HG02981 (cell line): Measurements from ENCODE around the gene AKAP14.
"Not testable (repeated sequence)": the region's sequence is repeated elsewhere in the genome, so short reads cannot be mapped to it uniquely, and the experiment has no call there.

ENCODE experiments used
- ATAC-seq: cut with Tn5 transposase; IDR thresholded peaks from one replicate; pipeline ENCODE4 v1.9.1; 2021; ENCODE audit warnings: mild to moderate bottlenecking, moderate library complexity; ENCODE audit not compliant: unreplicated experiment

The AKAP14 gene

DNA sequence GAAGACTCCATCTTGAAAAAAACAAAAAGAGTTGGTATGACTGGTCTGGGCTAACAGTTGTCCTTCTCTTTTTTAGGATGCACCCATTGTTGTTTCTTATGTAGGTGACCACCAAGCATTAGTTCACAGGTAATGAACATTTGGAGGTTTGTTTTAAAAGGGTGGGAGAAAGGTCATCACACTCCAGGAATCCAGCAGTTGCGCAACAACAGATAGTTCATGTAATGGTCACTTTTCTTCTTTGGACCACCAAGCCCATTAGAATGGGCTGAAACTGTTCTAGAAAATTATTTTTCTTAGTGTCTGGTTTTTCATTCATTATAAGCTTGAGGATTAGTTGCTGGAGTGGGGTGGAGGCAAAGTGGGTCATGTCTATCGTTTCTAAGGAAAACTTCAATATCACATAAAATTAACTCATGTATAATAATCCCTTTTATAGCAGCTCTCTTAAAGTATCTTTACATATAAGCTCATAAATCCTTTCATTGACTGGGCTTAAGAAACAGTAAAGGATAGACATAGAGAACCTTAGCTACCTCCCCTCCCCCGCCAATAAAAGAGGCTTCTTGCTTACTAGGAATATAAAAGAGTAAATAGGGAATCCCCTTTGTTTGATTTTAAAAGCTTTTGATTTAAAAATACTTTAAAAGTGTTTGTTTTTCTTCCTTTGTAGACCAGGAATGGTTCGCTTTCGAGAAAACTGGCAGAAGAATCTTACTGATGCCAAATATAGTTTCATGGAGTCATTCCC is 24.3 kb downstream of the AKAP14 start:
- no peak for ATAC-seq

DNA sequence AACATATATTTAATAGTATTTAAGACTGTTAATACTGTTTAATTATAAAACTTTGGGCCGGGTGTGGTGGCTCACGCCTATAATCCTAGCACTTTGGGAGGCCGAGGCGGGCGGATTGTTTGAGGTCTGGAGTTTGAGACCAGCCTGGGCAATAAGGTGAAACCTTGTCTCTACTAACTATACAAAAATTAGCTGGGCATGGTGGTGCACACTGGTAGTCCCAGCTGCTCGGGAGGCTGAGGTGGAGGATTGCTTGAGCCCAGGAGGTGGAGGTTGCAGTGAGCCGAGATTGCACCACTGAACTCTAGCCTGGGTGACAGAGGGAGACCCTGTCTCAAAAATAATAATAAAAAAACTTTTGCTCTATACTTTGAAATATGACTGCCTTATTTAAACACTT is 26.7 kb downstream of the AKAP14 start:
- not testable (repeated sequence) for ATAC-seq

DNA sequence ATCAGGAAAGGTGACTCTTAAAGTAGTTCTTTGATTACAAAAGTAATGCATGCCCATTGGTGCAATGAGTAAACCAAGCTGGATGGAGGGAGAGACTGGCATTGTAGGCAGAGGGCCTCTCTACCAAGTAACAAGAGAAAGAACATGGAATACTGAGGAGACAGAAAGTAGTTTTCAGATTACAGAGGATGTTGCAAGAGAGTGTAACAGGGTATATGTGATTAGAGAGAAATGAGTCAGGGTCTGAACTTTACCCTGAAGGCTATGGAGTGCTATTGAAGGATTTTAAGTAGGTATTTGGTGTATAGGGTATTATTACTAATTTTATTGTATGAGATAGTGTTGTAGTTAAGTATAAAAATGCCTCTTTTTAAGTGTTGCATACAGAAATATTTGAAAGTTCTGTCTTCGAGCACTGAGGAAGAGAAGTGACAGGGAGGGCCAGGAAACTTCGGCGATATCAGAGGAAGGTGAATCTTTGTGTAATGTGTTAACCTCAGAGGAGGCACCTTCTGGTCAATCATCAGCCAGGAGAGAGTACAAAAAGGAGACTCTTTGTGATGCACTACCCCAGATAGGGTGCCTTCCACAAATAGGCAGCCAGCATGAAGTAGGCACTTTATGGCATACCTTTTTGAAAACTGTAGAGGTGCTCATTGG is 39.7 kb downstream of the AKAP14 start:
- no peak for ATAC-seq

DNA sequence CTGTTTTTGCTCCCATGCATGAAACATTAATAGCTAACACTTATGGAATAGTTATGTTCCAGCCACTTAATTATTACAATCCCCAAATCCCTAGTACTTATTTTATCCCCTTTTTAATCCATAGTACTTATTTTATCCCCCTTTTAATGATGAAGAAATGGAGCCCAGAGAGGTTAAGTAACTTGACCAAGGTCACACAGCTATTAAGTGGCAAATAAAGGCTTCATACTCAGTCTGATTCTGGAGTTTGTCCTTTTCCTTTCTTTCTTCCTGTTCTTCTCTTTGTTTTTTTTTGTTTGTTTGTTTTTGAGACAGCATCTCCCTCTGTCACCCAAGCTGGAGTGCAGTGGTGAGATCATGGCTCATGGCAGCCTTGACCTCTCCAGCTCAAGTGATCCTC is 45.6 kb downstream of the AKAP14 start:
- no peak for ATAC-seq

DNA sequence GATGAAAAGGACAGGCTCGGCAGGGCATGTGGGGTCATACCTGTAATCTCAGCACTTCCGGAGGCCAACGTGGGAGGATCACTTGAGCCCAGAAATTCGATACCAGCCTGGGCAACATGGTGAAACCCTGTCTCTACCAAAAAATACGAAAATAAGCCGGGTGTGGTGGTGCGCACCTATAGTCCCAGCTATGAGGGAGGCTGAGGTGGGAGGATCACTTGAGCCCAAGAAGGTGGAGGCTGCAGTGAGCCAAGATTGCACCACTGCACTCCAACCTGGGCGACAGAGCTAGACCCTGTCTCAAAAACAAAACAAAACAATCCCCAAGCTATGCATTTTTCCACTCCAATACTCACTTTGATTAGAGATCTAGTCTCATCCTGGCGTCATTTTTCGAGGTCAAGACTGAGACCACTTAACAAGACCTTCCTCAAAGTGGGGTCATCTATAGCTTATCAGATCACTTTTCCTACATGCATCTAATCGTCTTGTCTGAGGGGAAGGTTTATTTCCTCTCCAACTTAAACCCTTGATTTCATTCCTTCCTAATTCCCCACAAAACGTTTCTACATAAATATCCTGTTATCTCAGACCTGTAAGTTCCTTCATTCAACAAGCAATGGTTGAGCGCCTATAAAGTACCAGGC is 46.6 kb downstream of the AKAP14 start:
- ATAC-seq, result no peak

DNA sequence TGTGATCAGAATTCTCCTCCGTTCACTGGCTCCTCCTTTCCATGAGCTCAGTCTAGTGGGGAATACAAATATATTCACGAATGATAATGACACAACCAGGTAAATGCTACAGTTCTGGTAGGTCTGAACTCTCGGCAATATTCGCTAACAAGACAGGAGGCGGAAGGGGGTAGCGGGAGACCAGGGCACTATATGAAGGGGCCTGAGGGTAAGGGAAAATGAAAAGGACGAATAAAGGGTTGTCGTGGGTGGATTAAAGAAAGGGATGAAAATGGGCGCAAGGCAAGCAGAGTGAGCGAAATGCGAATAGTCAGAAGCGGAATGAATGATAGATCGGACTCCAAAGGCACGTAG is 47.1 kb downstream of the AKAP14 start:
- peak; percentile 21 for ATAC-seq

DNA sequence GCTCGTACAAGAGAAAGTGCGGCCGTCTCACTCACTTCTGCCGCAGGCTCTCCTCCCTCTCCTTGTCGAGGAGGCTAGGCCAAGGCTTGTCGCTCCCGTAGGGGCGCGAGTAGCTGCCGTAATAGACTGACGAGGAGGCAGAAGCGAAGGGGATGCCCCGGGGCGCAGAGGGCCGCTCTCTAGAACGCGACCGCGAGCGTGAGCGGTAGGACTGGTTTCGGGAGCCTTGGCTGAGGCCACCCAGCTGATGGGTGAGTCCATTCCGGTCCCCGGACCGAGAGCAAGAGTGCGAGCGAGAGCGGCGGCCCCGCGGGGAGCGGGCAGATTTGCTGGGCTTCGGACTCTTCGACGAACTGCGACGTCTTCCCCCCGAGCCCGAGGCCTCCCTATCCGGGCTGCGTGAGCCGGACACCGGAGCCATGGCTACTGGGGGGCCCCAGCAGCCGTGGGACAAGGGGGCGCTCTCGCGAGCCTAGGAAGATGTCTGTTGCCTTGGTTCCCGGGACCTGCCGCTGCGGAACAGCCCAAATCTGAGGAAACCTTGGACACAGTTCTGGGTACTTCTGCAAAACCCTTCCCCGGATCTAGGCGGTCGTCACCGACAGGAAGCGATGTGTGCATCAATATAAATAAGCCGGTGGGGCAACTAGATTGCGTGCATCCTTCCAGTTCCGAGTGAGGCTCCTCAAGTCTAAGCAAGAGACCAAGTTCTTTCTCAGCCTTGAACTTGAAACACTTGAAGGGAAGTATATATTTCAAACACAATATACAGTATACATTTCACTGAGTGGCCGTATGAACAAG is 47.7 kb downstream of the AKAP14 start, which contains the start of gene NKAP:
NKAP (minus strand) TSS at position 567 of the 804 bp plus-strand sequence; CDS start at position 421, 146 bp downstream.
- peak; percentile 88 for ATAC-seq

DNA sequence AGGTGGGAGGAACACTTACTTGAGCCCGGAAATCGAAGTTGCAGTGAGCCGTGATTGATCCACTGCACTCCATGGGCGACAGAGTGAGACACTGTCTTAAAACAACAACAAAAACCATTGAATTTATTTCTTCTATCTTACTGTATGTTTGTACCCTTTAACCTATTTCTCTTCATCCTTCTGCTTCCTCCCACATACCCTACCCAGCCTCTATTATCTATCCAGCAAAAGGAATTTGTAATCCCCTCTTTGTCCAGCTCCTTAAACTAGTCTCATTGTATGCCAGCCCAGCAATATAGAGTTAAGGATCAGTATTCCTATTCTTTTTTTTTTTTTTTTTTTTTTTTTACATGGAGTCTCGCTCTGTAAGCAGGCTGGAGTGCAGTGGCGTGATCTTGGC is 49.8 kb downstream of the AKAP14 start:
- ATAC-seq, result no peak

DNA sequence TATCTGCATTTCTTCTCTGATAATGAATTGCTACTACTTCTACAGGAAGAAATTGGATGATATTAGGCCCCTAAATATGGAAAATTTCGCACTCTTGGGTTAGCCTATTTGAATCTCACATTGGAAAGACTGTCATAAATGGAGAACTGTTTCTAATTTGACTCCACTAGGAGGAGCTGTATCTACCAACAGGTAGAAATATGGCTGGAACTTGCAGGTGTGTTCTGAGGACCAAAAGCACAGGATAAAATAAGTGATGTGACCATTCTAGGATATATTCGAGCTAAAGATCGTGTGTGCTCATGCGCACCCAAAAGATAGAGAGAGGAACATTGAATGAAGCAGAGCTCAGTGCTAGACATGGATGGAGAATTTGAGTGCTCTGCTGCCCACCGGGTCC is 52.7 kb downstream of the AKAP14 start:
- ATAC-seq, result no peak

DNA sequence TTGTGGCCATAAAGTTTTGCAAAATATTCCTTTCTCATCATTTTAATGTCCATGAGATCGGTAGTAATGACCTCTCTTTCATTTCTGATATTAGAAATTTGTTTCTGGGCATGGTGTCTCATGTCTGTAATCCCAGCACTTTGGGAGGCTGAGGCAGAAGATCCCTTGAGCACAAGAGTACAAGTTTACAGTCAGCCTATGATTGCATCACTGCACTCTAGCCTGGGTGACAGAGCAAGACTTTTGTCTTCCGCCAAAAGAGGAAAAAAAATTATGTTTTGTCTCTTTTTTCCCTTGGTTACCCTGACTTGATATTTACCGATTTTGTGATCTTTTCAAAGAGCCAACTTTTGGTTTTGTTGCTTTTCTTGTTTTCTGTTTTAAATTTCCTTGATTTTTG is 58.7 kb downstream of the AKAP14 start:
- no peak for ATAC-seq

DNA sequence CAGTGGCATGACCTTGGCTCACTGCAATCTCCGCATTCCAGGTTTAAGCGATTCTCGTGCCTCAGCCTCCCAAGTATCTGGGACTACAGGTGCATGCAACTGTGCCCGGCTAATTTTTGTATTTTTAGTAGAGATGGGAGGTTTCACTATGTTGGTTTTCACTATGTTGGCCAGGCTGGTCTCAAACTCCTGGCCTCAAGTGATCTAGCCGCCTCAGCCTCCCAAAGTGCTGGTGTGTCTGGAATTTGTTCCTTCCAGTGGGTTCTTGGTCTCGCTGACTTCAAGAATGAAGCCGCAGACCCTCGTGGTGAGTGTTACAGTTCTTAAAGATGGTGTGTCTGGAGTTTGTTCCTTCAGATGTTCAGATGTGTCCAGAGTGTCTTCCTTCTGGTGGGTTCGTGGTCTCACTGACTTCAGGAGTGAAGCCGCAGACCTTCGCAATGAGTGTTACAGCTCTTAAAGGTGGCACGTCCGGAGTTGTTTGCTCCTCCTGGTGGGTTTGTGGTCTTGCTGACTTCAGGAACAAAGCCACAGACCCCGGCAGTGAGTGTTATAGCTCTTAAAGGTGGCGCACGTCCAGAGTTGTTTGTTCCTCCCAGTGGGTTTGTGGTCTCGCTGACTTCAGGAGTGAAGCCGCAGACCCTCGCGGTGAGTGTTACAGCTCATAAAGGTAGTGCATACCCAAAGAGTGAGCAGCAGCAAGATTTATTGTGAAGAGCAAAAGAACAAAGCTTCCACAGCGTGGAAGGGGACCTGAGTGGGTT is 60.3 kb downstream of the AKAP14 start:
- not testable (repeated sequence) for ATAC-seq

DNA sequence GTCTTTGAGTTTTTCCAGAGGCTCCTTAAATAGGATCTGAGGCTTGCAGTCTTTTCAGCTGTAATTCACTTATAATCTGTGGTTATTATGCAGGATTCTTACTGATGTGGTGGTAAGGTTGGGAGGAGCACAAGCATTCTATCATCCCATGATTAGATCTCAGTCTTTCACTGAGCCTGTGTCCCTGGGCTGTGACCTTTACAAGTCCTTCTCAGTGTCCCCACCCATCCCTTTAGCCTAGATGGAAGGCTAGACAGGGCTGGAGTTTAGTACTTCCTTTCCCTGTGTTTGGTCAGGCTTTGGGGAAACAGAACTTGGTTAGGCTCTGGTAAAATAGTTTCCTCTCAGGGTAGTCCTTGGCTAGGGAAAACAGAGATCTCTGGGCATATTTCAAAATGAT is 64.9 kb downstream of the AKAP14 start:
- ATAC-seq, result no peak

DNA sequence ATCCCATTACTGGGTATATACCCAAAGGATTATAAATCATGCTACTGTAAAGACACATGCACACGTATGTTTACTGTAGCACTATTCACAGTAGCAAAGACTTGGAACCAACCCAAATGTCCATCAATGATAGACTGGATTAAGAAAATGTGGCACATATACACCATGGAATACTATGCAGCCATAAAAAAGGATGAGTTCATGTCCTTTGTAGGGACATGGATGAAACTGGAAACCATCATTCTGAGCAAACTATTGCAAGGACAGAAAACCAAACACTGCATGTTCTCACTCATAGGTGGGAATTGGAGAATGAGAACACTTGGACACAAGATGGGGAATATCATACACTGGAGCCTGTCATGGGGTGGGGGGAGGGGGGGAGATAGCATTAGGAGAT is 71.1 kb downstream of the AKAP14 start:
- ATAC-seq, result not testable (repeated sequence)
